Activated CD4-positive, CD25-positive, alpha-beta regulatory T cell treated with anti-CD3 and anti-CD28 coated beads, Interleukin-2, amount 50 U/mL, for 16 hours (primary cell): ENCODE measurements around the gene PPP2R5B.

Experiments used
- DNase-seq: peaks from one replicate; pipeline ENCODE4 v3.0.0-alpha.2; 2020; ENCODE audit warnings: low read depth, low spot score

PPP2R5B gene

GRCh38 chr11:64929625-64930024 is 5.1 kb downstream of the PPP2R5B start:
- no peak for DNase-seq

GRCh38 chr11:64930340-64930739 is 5.9 kb downstream of the PPP2R5B start:
- DNase-seq: no peak

- DNase-seq: no peak
Observed at GRCh38 chr11:64931290-64931689, 6.8 kb downstream of the PPP2R5B start.

GRCh38 chr11:64932324-64932723 is 7.8 kb downstream of the PPP2R5B start:
- DNase-seq: no peak

- no peak for DNase-seq
Observed at GRCh38 chr11:64933213-64933934, 8.9 kb downstream of the PPP2R5B start.

- no peak for DNase-seq
Observed at GRCh38 chr11:64933935-64934681, 9.6 kb downstream of the PPP2R5B start.

- DNase-seq: no peak
Observed at GRCh38 chr11:64934682-64935358, 10.3 kb downstream of the PPP2R5B start.

- DNase-seq: no peak
Observed at GRCh38 chr11:64935359-64936081, 11.0 kb downstream of the PPP2R5B start, which contains the start of gene GPHA2. Gene GPHA2, minus strand, starts transcription at chr11:64935893. Its CDS starts 433 bp downstream, at chr11:64935460.

- no peak for DNase-seq
Observed at GRCh38 chr11:64936539-64936938, 12.1 kb downstream of the PPP2R5B start.

GRCh38 chr11:64947208-64947814 is 22.8 kb downstream of the PPP2R5B start:
- DNase-seq: no peak

- no peak for DNase-seq
Observed at GRCh38 chr11:64951529-64951928, 27.0 kb downstream of the PPP2R5B start.

GRCh38 chr11:64954201-64954600 is 29.7 kb downstream of the PPP2R5B start:
- DNase-seq: no peak

- DNase-seq: no peak
Observed at GRCh38 chr11:64959498-64959897, 35.0 kb downstream of the PPP2R5B start.

GRCh38 chr11:64960719-64961118 is 36.2 kb downstream of the PPP2R5B start:
- no peak for DNase-seq

- no peak for DNase-seq
Observed at GRCh38 chr11:64963072-64963631, 38.7 kb downstream of the PPP2R5B start.

- no peak for DNase-seq
Observed at GRCh38 chr11:64967375-64967774, 42.9 kb downstream of the PPP2R5B start.

- no peak for DNase-seq
Observed at GRCh38 chr11:64969209-64969608, 44.7 kb downstream of the PPP2R5B start.

GRCh38 chr11:64970731-64971151 is 46.3 kb downstream of the PPP2R5B start:
- no peak for DNase-seq

GRCh38 chr11:64971421-64972233 is 47.1 kb downstream of the PPP2R5B start, which contains the start of gene MAJIN:
Gene MAJIN, minus strand, starts transcription at chr11:64972108. Its CDS starts 12,703 bp downstream, at chr11:64959405.
- DNase-seq: peak; percentile 78

- DNase-seq: no peak
Observed at GRCh38 chr11:64974124-64974523, 49.6 kb downstream of the PPP2R5B start.
